IMR-90 (cell line): ENCODE results near the gene ALOXE3. TPM values are rescaled to one million over a fixed set of nuclear protein-coding genes. Genes with fewer than 3 reads are reported as not detected.

ENCODE experiments used
- ATAC-seq: fragments of 200-7000 bp; cut with Tn5 transposase; 2 replicates; pipeline ENCODE4 v1.9.1; 2020; ENCODE audit warnings: low read depth, mild to moderate bottlenecking, moderate library complexity
- BruUV-seq: library from RNA; stranded (reverse); fragments of 400-500 nt; replicated peaks from 2 replicates; lab custom pipeline; 2021; lab: Mats Ljungman, UMichigan
- CTCF ChIA-PET: fragments of 300-600 bp; formaldehyde crosslinking; extraction: SDS; loops from one replicate; lab custom pipeline; 2021; ENCODE audit warnings: antibody characterized with exemption; lab: Yijun Ruan, JAX
- POLR2A ChIA-PET: fragments of 300-600 bp; sonication (Branson Sonifier 250); formaldehyde crosslinking; loops from one replicate; lab custom pipeline; 2022; ENCODE audit warnings: antibody characterized with exemption; ENCODE audit not compliant: unreplicated experiment; lab: Charles Lee
- DNase-seq: peaks from one replicate; pipeline ENCODE4 v3.0.0; 2013
- H2AFZ ChIP-seq: replicated peaks from 2 replicates; pipeline ENCODE3; 2013; ENCODE audit warnings: low read length, mild to moderate bottlenecking; ENCODE audit not compliant: poor library complexity
- H2AK5ac ChIP-seq: 2 replicates; pipeline ENCODE4 v1.6.1; 2013; ENCODE audit warnings: low read depth, low read length, inconsistent platforms
- H2AK9ac ChIP-seq: replicated peaks from 2 replicates; pipeline ENCODE3; 2013; ENCODE audit warnings: mild to moderate bottlenecking, low read depth, low read length, moderate library complexity; ENCODE audit not compliant: poor library complexity
- H2BK120ac ChIP-seq: 2 replicates; pipeline ENCODE4 v1.6.1; 2013; ENCODE audit warnings: low read depth, low read length, inconsistent platforms
- H2BK15ac ChIP-seq: 3 replicates; pipeline ENCODE4 v1.6.1; 2013; ENCODE audit warnings: low read depth, low read length, inconsistent platforms
- H2BK20ac ChIP-seq: 2 replicates; pipeline ENCODE4 v1.6.1; 2013; ENCODE audit warnings: low read depth, mild to moderate bottlenecking, inconsistent platforms, low read length, moderate library complexity
- H2BK5ac ChIP-seq: 2 replicates; pipeline ENCODE4 v1.6.1; 2013; ENCODE audit warnings: mild to moderate bottlenecking, low read depth, low read length, inconsistent platforms; ENCODE audit not compliant: poor library complexity, severe bottlenecking
- H3K14ac ChIP-seq: replicated peaks from 2 replicates; pipeline ENCODE4 v1.6.1; 2013; ENCODE audit warnings: low read depth, low read length, inconsistent platforms
- H3K18ac ChIP-seq: 2 replicates; pipeline ENCODE4 v1.6.1; 2013; ENCODE audit warnings: low read depth, low read length, control low read depth
- H3K23ac ChIP-seq: 2 replicates; pipeline ENCODE4 v1.6.1; 2013; ENCODE audit warnings: low read depth, low read length, inconsistent platforms
- H3K27ac ChIP-seq: 2 replicates; pipeline ENCODE4 v1.5.1; 2013; ENCODE audit warnings: mild to moderate bottlenecking, control low read depth, low read length; ENCODE audit not compliant: insufficient read depth
- H3K27me3 ChIP-seq: 2 replicates; pipeline ENCODE4 v1.6.1; 2013; ENCODE audit warnings: low read length; ENCODE audit not compliant: control insufficient read depth, insufficient read depth
- H3K36me3 ChIP-seq: 2 replicates; pipeline ENCODE4 v1.6.1; 2013; ENCODE audit warnings: low read length, mixed read lengths; ENCODE audit not compliant: control insufficient read depth, insufficient read depth
- H3K4ac ChIP-seq: 2 replicates; pipeline ENCODE4 v1.6.1; 2013; ENCODE audit warnings: low read depth, low read length, inconsistent platforms
- H3K4me1 ChIP-seq: 2 replicates; pipeline ENCODE4 v1.6.1; 2013; ENCODE audit warnings: low read length, mixed read lengths; ENCODE audit not compliant: control insufficient read depth, insufficient read depth
- H3K4me2 ChIP-seq: 2 replicates; pipeline ENCODE4 v1.6.1; 2013; ENCODE audit warnings: low read depth, mild to moderate bottlenecking, control low read depth, low read length, moderate library complexity
- H3K4me3 ChIP-seq: 2 replicates; pipeline ENCODE4 v1.5.1; 2013; ENCODE audit warnings: low read depth, mild to moderate bottlenecking, control low read depth, low read length, moderate library complexity; ENCODE audit not compliant: insufficient read depth
- H3K56ac ChIP-seq: 2 replicates; pipeline ENCODE4 v1.6.1; 2013; ENCODE audit warnings: low read length, inconsistent platforms; ENCODE audit not compliant: insufficient read depth; ENCODE audit errors: extremely low read depth
- H3K79me1 ChIP-seq, 2 experiments: 2 replicates each; pipeline ENCODE4 v1.6.1; 2013; ENCODE audit warnings: low read length in 2 of 2, inconsistent platforms in 1 of 2, low read depth in 1 of 2
- H3K9ac ChIP-seq: 2 replicates; pipeline ENCODE4 v1.6.1; 2013; ENCODE audit warnings: low read depth, low read length, control low read depth
- H3K9me1 ChIP-seq: 2 replicates; pipeline ENCODE4 v1.6.1; 2013; ENCODE audit warnings: low read length, inconsistent platforms; ENCODE audit not compliant: insufficient read depth
- H3K9me3 ChIP-seq: 2 replicates; pipeline ENCODE4 v1.6.1; 2013; ENCODE audit warnings: low read length; ENCODE audit not compliant: control insufficient read depth, insufficient read depth
- H4K20me1 ChIP-seq: 2 replicates; pipeline ENCODE4 v1.6.1; 2013; ENCODE audit warnings: low read length, inconsistent platforms; ENCODE audit not compliant: insufficient read depth
- H4K5ac ChIP-seq: 2 replicates; pipeline ENCODE4 v1.6.1; 2013; ENCODE audit warnings: mild to moderate bottlenecking, low read depth, low read length, control low read depth
- H4K8ac ChIP-seq, 2 experiments: 2 replicates each; pipeline ENCODE4 v1.6.1; 2013; ENCODE audit warnings: low read depth in 2 of 2, low read length in 2 of 2, control low read depth in 1 of 2, inconsistent platforms in 1 of 2
- H4K91ac ChIP-seq: 2 replicates; pipeline ENCODE4 v1.6.1; 2013; ENCODE audit warnings: low read depth, low read length, inconsistent platforms; ENCODE audit not compliant: insufficient read depth
- CEBPB ChIP-seq: IDR thresholded peaks from 2 replicates; pipeline ENCODE4 v1.6.1; 2012; ENCODE audit warnings: low read depth, low read length, improper control_type of control experiment
- CHD1 ChIP-seq: IDR thresholded peaks from 2 replicates; pipeline ENCODE4 v1.6.1; 2012; ENCODE audit warnings: low read depth, low read length, improper control_type of control experiment
- MAFK ChIP-seq: IDR thresholded peaks from 2 replicates; pipeline ENCODE4 v1.6.1; 2012; ENCODE audit warnings: low read depth, low read length, improper control_type of control experiment
- MAZ ChIP-seq: IDR thresholded peaks from 2 replicates; pipeline ENCODE4 v1.6.1; 2012; ENCODE audit warnings: low read depth, mild to moderate bottlenecking, low read length, improper control_type of control experiment, moderate library complexity, borderline replicate concordance
- MXI1 ChIP-seq: IDR thresholded peaks from 2 replicates; pipeline ENCODE4 v1.6.1; 2012; ENCODE audit warnings: low read depth, mild to moderate bottlenecking, low read length, moderate library complexity, borderline replicate concordance
- NFE2L2 ChIP-seq: fragments of 150-350 bp; IDR thresholded peaks from 2 replicates; pipeline ENCODE4 v1.6.1; 2016; ENCODE audit warnings: low read depth, mild to moderate bottlenecking, low read length
- RAD21 ChIP-seq: IDR thresholded peaks from 2 replicates; pipeline ENCODE4 v1.6.1; 2012; ENCODE audit warnings: low read length, improper control_type of control experiment
- SMC3 ChIP-seq: fragments of 150-350 bp; IDR thresholded peaks from 2 replicates; pipeline ENCODE4 v1.6.1; 2016; ENCODE audit warnings: low read depth, mild to moderate bottlenecking, antibody characterized with exemption, low read length, moderate library complexity
- WGBS, 2 experiments: methylation state at CpG; one replicate each; pipeline versions ENCODE4 v1.1.5 to v1.1.7; 2013; ENCODE audit warnings: missing lambda C conversion rate in 2 of 2; ENCODE audit not compliant: insufficient read length in 1 of 2; ENCODE audit errors: extremely low coverage in 2 of 2; 5-methylcytosine and 5-hydroxymethylcytosine counted together
- dilution Hi-C: fragments of 300-500 bp; cut with HindIII; formaldehyde crosslinking; loops from one replicate; pipeline ENCODE4 v1.14.3; 2018; ENCODE audit warnings: low sequenced_read_pairs; ENCODE audit not compliant: unreplicated experiment
- in situ Hi-C: fragments of 300-500 bp; cut with MboI; formaldehyde crosslinking; loops from 3 replicates; pipeline ENCODE4 v1.14.3; 2019; ENCODE audit warnings: low sequenced_read_pairs, inconsistent platforms, mixed read lengths
- intact Hi-C: fragments of 100-400 bp; cut with micrococcal nuclease; formaldehyde crosslinking; loops from 2 replicates; pipeline ENCODE4 v1.10.0; 2022
- polyA plus RNA-seq, 3 experiments: library from polyadenylated mRNA; depleted of rRNA; stranded (reverse); fragments of >200 nt; gene quantifications; 2 replicates each; pipeline ENCODE4 v1.2.3, GENCODE V29; 2012; ENCODE audit warnings: low replicate concordance in 1 of 3
- total RNA-seq: library from RNA; depleted of rRNA; stranded (reverse); fragments of >200 nt; gene quantifications from 2 replicates; pipeline ENCODE4 v1.2.3, GENCODE V29; 2012

The ALOXE3 gene
- total and polyA plus RNA-seq, 2 of the 4 experiments (the other 2 are of a cell fraction) = under 0.01 to 0.26 TPM

GRCh38 chr17:8160224-8160577 is 41.9 kb upstream of the ALOXE3 start:
- H3K4me2 ChIP-seq = no peak overlapping the region
- H3K27ac ChIP-seq = no peak overlapping the region
- H3K14ac ChIP-seq = no peak overlapping the region
- no peak overlapping the region for H4K5ac ChIP-seq
- H4K91ac ChIP-seq = no peak overlapping the region
- WGBS, 2 experiments = 100% methylated on average over 2 of the region's 4 CpGs; no CpG with 5 or more reads in 1 of the 2 experiments
- H2AK9ac ChIP-seq = no peak overlapping the region
- CTCF ChIA-PET = no interaction called here
- no peak overlapping the region for H2BK5ac ChIP-seq
- H3K56ac ChIP-seq = no peak overlapping the region
- no peak overlapping the region for H3K4ac ChIP-seq
- TF ChIP-seq RAD21 = no peak
- TF ChIP-seq SMC3 = no peak
- TF ChIP-seq MAZ = no peak
- TF ChIP-seq NFE2L2 = no peak
- TF ChIP-seq CHD1 = no peak
- no peak for TF ChIP-seq CEBPB
- TF ChIP-seq MAFK = no peak
- no peak for TF ChIP-seq MXI1
- no peak overlapping the region for H3K4me3 ChIP-seq
- no peaks in the 10 kb centered on the region for H3K9me3 ChIP-seq
- H4K20me1 ChIP-seq = peaks cover 14% of the 10 kb centered on the region
- DNase-seq = no peak
- no peak overlapping the region for H2AK5ac ChIP-seq
- no peak overlapping the region for H2BK120ac ChIP-seq
- H3K4me1 ChIP-seq = peaks cover 30% of the 10 kb centered on the region
- H3K9ac ChIP-seq = no peak overlapping the region
- no peak overlapping the region for H2BK20ac ChIP-seq
- peaks cover 15% of the 10 kb centered on the region for H3K36me3 ChIP-seq
- POLR2A ChIA-PET = no interaction called here
- ATAC-seq = no peak
- H4K8ac ChIP-seq = no peak overlapping the region
- no peak overlapping the region for H2BK15ac ChIP-seq
- H3K9me1 ChIP-seq = peaks cover 14% of the 10 kb centered on the region
- dilution Hi-C loops (no loop called here), in situ Hi-C loops (loop anchor here (25.0 kb wide), 1 partner anchor 923 kb away; the partner anchor contains the start of genes DVL2, GABARAP and PHF23), intact Hi-C loops (no loop called here)
- no peak overlapping the region for H2AFZ ChIP-seq
- no peaks in the 10 kb centered on the region for H3K27me3 ChIP-seq
- H3K79me1 ChIP-seq = peaks cover 21 to 48% of the 10 kb centered on the region in 2 experiments
- H3K23ac ChIP-seq = no peak overlapping the region
- H3K18ac ChIP-seq = no peak overlapping the region
- TSS peak; percentile 73 for BruUV-seq
